Measurements from ENCODE around the gene COL5A3.

GRCh38 chr19:10033614-10034013 is 23.3 kb upstream of the COL5A3 start:
- TF ChIP-seq, protein P1, sequence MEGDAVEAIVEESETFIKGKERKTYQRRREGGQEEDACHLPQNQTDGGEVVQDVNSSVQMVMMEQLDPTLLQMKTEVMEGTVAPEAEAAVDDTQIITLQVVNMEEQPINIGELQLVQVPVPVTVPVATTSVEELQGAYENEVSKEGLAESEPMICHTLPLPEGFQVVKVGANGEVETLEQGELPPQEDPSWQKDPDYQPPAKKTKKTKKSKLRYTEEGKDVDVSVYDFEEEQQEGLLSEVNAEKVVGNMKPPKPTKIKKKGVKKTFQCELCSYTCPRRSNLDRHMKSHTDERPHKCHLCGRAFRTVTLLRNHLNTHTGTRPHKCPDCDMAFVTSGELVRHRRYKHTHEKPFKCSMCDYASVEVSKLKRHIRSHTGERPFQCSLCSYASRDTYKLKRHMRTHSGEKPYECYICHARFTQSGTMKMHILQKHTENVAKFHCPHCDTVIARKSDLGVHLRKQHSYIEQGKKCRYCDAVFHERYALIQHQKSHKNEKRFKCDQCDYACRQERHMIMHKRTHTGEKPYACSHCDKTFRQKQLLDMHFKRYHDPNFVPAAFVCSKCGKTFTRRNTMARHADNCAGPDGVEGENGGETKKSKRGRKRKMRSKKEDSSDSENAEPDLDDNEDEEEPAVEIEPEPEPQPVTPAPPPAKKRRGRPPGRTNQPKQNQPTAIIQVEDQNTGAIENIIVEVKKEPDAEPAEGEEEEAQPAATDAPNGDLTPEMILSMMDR (IDR thresholded peaks at IDR 0.05; ENCODE audit: poor library complexity) = no peak
- TF ChIP-seq EZH2 (IDR thresholded peaks at IDR 0.05; ENCODE audit: borderline replicate concordance) = no peak

Data from hepatocyte (in vitro differentiated cells).